ENCODE measurements around the gene ITCH. TPM values are rescaled to one million over a fixed set of nuclear protein-coding genes. Genes with fewer than 3 reads are reported as not detected.
"Not testable (repeated sequence)": the region's sequence is repeated elsewhere in the genome, so short reads cannot be mapped to it uniquely, and the experiment has no call there.

ITCH gene
- total RNA-seq, 2 experiments from 2014 or later, result 41.4 to 43.5 TPM

DNA sequence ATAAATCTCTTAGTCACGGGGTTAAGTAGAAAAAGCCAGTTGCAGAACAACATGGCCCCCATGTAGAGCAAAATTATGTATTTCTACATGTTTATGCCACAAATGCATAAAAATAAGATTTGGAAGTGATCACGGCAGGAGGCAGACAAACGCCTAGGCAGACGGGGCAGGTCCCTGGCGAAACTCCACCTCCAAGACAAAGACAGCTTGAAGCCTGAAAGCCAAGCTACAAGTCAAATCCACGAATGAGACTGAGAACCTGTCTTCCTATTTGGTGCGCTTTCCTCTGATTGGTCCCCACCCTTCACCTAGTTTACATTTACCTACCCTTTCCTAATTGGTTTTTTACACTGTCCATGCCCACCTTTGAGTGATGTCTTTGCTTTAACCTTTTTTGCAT is 31.2 kb upstream of the ITCH start:
- POLR2A ChIA-PET, result no interaction called here
- DNase-seq (no peak), ATAC-seq (no peak)
- CTCF ChIA-PET, result interaction anchor here (0.9 to 2.8 kb wide), 2 partner anchors 18 to 19 kb away, joined by 3 to 8 read pairs; no protein-coding TSS in a partner anchor
- no peaks in the 10 kb centered on the region for H3K36me3 Mint-ChIP-seq (ENCODE audit: low read depth)
- H3K4me1 Mint-ChIP-seq, result no peaks in the 10 kb centered on the region
- no peaks in the 10 kb centered on the region for H3K9me3 Mint-ChIP-seq (ENCODE audit: low read depth)
- no peaks in the 10 kb centered on the region for H3K27me3 Mint-ChIP-seq
- no peak overlapping the region for H3K27ac Mint-ChIP-seq
- intact Hi-C loops (cut with DNase I, micrococcal nuclease), result no loop called here
- H3K4me3 Mint-ChIP-seq, result no peak overlapping the region

DNA sequence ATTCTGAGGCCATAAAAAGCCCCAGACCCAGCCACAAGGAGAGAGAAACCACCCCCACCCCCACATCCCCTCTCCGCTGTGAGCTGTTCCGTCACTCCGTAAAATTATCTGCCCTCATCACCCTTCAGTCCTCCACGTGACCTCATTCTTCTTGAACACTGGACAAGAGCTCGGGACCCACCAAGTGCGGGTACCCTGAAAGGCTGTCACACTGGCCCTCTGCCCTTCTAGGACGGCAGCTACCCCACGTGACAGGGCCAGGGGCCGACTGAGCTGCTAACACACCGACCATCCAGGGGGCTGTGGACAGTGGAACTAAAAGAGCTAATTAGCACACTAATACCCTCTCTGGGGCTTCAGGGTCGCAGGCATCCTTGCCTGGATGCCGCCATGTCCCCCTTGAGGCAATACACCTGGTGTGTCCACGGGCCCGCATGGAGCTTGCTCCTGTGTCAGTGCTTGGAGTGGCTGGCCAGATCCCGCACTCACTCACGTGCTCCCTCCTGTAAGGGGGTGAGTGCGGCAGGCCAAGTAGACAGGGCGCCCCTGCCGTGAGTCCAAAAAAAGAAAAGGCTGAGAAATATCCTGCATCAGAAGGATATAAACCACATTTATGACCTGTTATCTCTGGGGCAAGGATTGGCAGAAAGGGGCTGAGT is 30.7 kb upstream of the ITCH start:
- POLR2A ChIA-PET, result interaction anchor here (0.6 kb wide), 1 partner anchor 74 kb away, joined by 4 read pairs; no protein-coding TSS in a partner anchor
- Mint-ChIP-seq H3K9me3 (ENCODE audit: low read depth) (no peaks in the 10 kb centered on the region), H3K36me3 (ENCODE audit: low read depth) (no peaks in the 10 kb centered on the region), H3K27ac (no peak overlapping the region), H3K27me3 (no peaks in the 10 kb centered on the region), H3K4me3 (no peak overlapping the region), H3K4me1 (no peaks in the 10 kb centered on the region)
- ATAC-seq (no peak), DNase-seq (no peak)
- CTCF ChIA-PET, result interaction anchor here (0.6 to 2.8 kb wide), 3 partner anchors 18 to 202 kb away, joined by 3 to 8 read pairs (median 3); no protein-coding TSS in a partner anchor
- intact Hi-C loops (cut with DNase I, micrococcal nuclease), result no loop called here

- no peaks in the 10 kb centered on the region for H3K9me3 Mint-ChIP-seq (ENCODE audit: low read depth)
- intact Hi-C loops (cut with DNase I, micrococcal nuclease), result no loop called here
- H3K27me3 Mint-ChIP-seq, result no peaks in the 10 kb centered on the region
- no peak for DNase-seq
- no peaks in the 10 kb centered on the region for H3K36me3 Mint-ChIP-seq (ENCODE audit: low read depth)
- CTCF ChIA-PET, result interaction anchor here (2.8 kb wide), 1 partner anchor 21 kb away, joined by 8 read pairs; no protein-coding TSS in a partner anchor
- no peaks in the 10 kb centered on the region for H3K4me1 Mint-ChIP-seq
- H3K27ac Mint-ChIP-seq, result no peak overlapping the region
- no peak for ATAC-seq
- POLR2A ChIA-PET, result no interaction called here
- H3K4me3 Mint-ChIP-seq, result no peak overlapping the region
Observed at GRCh38 chr20:34333786-34334185, 29.3 kb upstream of the ITCH start.

DNA sequence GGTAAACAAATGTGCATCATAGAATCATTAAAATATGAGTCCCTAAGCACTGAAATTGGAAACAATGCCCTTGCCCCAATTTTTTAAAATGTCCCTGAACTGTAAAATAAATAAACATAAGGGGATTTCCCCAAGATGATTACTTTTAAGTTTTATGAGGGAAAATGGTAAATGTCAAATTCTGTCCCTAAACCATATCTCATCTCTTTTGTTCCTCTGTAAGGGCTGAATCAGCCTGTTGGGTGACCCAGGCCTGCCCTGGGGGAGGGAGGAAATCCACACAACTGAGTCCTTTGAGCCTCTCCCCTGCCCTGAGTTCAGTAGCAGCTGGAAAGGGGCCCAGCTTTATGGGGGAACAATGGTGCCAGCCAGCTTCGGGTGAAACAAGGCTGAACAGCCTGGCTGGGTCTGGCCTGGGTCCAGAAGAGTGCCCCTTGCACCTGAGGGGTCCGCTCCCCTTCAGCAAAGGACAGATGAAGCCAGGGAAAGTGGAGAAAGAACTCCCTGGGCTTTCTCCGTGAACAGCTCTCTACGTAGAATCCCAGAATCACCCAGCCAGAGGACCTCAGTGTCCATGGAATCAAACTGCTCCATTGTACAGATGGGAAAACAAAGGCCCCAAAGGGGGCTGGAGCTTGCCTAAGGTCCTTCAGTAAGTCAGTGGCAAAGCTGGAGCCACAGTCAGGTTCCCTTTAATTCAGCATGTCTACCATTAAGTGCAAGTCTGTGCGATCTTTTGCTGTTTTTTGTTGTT is 28.2 kb upstream of the ITCH start:
- Mint-ChIP-seq H3K9me3 (ENCODE audit: low read depth) (no peaks in the 10 kb centered on the region), H3K36me3 (ENCODE audit: low read depth) (no peaks in the 10 kb centered on the region), H3K27me3 (no peaks in the 10 kb centered on the region), H3K4me1 (no peaks in the 10 kb centered on the region), H3K27ac (no peak overlapping the region), H3K4me3 (no peak overlapping the region)
- ChIA-PET POLR2A (no interaction called here), CTCF (interaction anchor here (1.9 kb wide), 1 partner anchor 22 kb away, joined by 10 read pairs; no protein-coding TSS in a partner anchor)
- ATAC-seq, result no peak
- intact Hi-C loops (cut with DNase I, micrococcal nuclease), result no loop called here
- DNase-seq, result no peak

- H3K4me1 Mint-ChIP-seq, result no peaks in the 10 kb centered on the region
- no peak for DNase-seq
- H3K36me3 Mint-ChIP-seq (ENCODE audit: low read depth), result no peaks in the 10 kb centered on the region
- CTCF ChIA-PET, result interaction anchor here (0.5 to 1.2 kb wide), 4 partner anchors 23 to 155 kb away, joined by 3 to 11 read pairs (median 3); no protein-coding TSS in a partner anchor
- POLR2A ChIA-PET, result no interaction called here
- H3K9me3 Mint-ChIP-seq (ENCODE audit: low read depth), result no peaks in the 10 kb centered on the region
- H3K27me3 Mint-ChIP-seq, result no peaks in the 10 kb centered on the region
- intact Hi-C loops (cut with DNase I, micrococcal nuclease), result no loop called here
- H3K27ac Mint-ChIP-seq, result no peak overlapping the region
- H3K4me3 Mint-ChIP-seq, result no peak overlapping the region
- ATAC-seq, result no peak
Observed at GRCh38 chr20:34337544-34337943, 25.5 kb upstream of the ITCH start.

DNA sequence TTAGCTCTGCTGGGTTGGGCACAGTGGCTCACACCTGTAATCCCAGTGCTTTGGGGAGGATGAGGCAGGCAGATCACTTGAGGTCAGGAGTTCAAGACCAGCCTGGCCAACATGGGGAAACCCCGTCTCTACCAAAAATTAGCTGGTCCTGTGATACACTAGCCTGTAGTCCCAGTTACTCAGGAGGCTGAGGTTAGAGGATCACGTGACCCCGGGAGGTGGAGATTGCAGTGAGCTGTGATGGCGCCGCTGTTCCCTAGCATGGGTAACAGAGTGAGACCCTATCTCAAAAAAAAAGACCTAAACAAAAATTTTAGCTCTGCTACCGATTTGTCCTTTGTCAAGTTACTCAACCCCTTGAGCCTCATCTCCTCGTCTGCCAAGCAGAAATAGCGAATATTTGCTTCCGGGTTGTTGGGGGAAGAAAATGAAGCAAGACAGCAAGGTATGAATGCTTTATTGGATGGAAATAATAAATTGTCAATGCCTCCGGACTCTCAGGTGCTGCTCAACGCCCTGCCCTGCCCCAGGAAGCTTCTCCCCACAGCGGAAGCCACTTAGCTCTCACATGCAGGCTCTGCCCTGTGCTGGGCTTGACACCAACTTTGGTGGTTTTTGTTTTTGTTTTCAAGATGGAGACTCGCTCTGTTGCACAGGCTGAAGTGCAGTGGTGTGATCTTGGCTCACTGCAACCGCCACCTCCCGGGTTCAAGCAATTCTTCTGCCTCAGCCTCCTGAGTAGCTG is 24.9 kb upstream of the ITCH start:
- Mint-ChIP-seq H3K4me1 (no peaks in the 10 kb centered on the region), H3K27ac (no peak overlapping the region), H3K4me3 (no peak overlapping the region), H3K36me3 (ENCODE audit: low read depth) (no peaks in the 10 kb centered on the region), H3K9me3 (ENCODE audit: low read depth) (no peaks in the 10 kb centered on the region), H3K27me3 (no peaks in the 10 kb centered on the region)
- ChIA-PET POLR2A (no interaction called here), CTCF (interaction anchor here (0.7 to 1.2 kb wide), 4 partner anchors 10 to 434 kb away, joined by 3 to 11 read pairs (median 3); no protein-coding TSS in a partner anchor)
- ATAC-seq (no peak), DNase-seq (no peak)
- intact Hi-C loops (cut with DNase I, micrococcal nuclease), result no loop called here

- H3K27ac Mint-ChIP-seq; CTCF ChIA-PET; H3K36me3 Mint-ChIP-seq (ENCODE audit: low read depth); H3K27me3 Mint-ChIP-seq; intact Hi-C loops (cut with DNase I, micrococcal nuclease); H3K4me1 Mint-ChIP-seq; H3K9me3 Mint-ChIP-seq (ENCODE audit: low read depth); H3K4me3 Mint-ChIP-seq; DNase-seq; ATAC-seq: not testable (repeated sequence)
- POLR2A ChIA-PET, result interaction anchor here (0.6 kb wide), 1 partner anchor 65 kb away, joined by 4 read pairs; no protein-coding TSS in a partner anchor
Observed at GRCh38 chr20:34340726-34341125, 22.3 kb upstream of the ITCH start.

DNA sequence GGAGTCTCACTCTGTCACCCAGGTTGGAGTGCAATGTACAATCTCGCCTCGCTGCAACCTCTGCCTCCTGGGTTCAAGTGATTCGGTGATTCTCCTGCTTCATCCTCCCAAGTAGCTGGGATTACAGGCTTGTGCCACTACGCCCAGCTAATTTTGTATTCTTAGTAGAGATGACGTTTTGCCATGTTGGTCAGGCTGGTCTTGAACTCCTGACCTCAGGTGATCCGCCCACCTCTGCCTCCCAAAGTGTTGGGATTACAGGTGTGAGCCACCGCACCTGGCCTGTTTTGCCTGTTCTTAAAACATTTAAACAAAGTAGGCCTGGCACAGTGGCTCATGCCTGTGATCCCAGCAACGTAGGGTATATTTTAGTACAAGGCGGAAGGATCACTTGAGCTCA is 21.9 kb upstream of the ITCH start:
- ATAC-seq; H3K36me3 Mint-ChIP-seq (ENCODE audit: low read depth); H3K4me3 Mint-ChIP-seq; DNase-seq; H3K9me3 Mint-ChIP-seq (ENCODE audit: low read depth); H3K27ac Mint-ChIP-seq; H3K4me1 Mint-ChIP-seq; intact Hi-C loops (cut with DNase I, micrococcal nuclease); H3K27me3 Mint-ChIP-seq: not testable (repeated sequence)
- ChIA-PET CTCF (interaction anchor here (0.6 kb wide), 1 partner anchor 29 kb away, joined by 3 read pairs; no protein-coding TSS in a partner anchor), POLR2A (interaction anchor here (0.6 kb wide), 1 partner anchor 64 kb away, joined by 4 read pairs; no protein-coding TSS in a partner anchor)

DNA sequence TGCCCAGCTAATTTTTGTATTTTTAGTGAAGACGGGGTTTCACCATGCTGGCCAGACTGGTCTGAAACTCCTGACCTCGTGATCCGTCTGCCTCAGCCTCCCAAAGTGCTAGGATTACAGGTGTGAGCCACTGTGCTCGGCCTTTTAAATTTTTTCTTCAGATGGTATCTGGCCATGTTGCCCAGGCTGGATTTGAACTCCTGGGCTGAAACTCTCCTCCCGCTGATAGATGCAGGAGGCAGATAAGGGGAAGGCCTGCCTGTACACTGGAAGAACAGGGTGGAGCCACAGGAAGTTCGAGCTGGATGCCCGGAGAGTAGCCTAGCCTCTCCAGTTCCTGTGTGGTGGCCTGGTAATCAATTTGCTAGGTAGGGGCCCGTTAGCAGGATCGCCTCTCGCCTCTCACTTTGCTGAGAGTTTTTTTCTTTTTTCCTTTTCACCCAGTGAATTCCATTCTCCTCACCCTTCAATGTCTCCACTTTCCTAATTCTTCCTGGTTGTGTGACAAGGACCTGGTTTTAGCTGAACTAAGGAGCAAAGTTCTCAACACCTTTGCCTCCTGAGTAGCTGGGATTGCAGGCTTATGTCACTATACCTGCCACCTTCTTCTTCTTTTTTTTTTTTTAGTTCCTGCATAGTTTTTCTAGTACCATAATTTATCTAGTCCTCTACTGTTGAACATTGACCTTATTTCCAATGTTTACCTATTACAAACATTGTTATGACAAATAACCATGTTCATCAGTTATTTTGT is 19.4 kb upstream of the ITCH start:
- CTCF ChIA-PET, result interaction anchor here (0.6 kb wide), 1 partner anchor 54 kb away, joined by 3 read pairs; no protein-coding TSS in a partner anchor
- H3K4me1 Mint-ChIP-seq, result no peaks in the 10 kb centered on the region
- intact Hi-C loops (cut with DNase I, micrococcal nuclease), result no loop called here
- no peaks in the 10 kb centered on the region for H3K27me3 Mint-ChIP-seq
- H3K27ac Mint-ChIP-seq, result no peak overlapping the region
- DNase-seq (no peak), ATAC-seq (no peak)
- POLR2A ChIA-PET, result no interaction called here
- no peaks in the 10 kb centered on the region for H3K36me3 Mint-ChIP-seq (ENCODE audit: low read depth)
- H3K9me3 Mint-ChIP-seq (ENCODE audit: low read depth), result no peaks in the 10 kb centered on the region
- no peak overlapping the region for H3K4me3 Mint-ChIP-seq

DNA sequence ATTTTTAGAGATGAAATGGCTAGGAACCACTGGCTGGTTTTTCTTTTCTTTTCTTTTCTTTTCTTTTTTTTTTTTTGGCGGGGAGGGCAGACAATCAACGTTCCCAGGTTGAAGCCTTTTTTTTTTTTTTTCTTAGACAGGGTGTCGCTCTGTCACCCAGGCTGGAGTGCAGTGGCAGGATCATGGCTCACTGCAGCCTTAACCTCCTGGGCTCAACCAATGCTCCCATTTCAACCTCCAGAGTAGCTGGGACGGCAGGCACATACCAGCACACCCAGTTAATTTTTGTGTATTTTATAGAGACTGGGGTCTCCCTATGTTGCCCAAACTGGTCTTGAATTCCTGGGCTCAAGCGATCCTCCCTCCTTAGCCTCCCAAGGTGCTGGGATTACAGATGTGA is 18.8 kb upstream of the ITCH start:
- ATAC-seq (no peak), DNase-seq (no peak)
- POLR2A ChIA-PET, result no interaction called here
- no peaks in the 10 kb centered on the region for H3K36me3 Mint-ChIP-seq (ENCODE audit: low read depth)
- CTCF ChIA-PET, result interaction anchor here (0.6 to 1.4 kb wide), 2 partner anchors 32 to 53 kb away, joined by 3 read pairs; no protein-coding TSS in a partner anchor
- H3K9me3 Mint-ChIP-seq (ENCODE audit: low read depth), result no peaks in the 10 kb centered on the region
- no peaks in the 10 kb centered on the region for H3K27me3 Mint-ChIP-seq
- H3K27ac Mint-ChIP-seq, result no peak overlapping the region
- intact Hi-C loops (cut with DNase I, micrococcal nuclease), result no loop called here
- no peaks in the 10 kb centered on the region for H3K4me1 Mint-ChIP-seq
- H3K4me3 Mint-ChIP-seq, result no peak overlapping the region

DNA sequence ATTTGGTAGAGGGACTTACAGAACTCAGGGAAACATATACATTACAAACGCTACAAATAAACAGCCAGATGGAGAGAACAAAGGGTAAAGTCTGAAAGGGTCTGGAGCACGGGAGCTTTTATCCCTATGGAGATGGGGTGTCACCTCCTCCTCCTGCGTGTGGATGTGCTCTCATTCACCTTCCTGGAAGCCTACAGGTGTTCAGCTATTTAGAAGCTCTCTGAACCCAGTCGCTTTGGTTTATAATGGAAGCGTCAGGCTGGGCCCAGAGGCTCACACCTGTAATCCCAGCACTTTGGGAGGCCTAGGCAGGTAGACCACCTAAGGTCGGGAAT is 17.7 kb upstream of the ITCH start:
- DNase-seq (no peak), ATAC-seq (no peak)
- POLR2A ChIA-PET, result no interaction called here
- intact Hi-C loops (cut with DNase I, micrococcal nuclease), result no loop called here
- Mint-ChIP-seq H3K4me1 (peaks cover 2% of the 10 kb centered on the region), H3K36me3 (ENCODE audit: low read depth) (no peaks in the 10 kb centered on the region), H3K27ac (no peak overlapping the region), H3K4me3 (no peak overlapping the region), H3K27me3 (no peaks in the 10 kb centered on the region), H3K9me3 (ENCODE audit: low read depth) (no peaks in the 10 kb centered on the region)
- CTCF ChIA-PET, result interaction anchor here (0.8 to 1.4 kb wide), 2 partner anchors 33 to 154 kb away, joined by 3 read pairs; no protein-coding TSS in a partner anchor
